Choroid plexus epithelial cell (primary cell): ENCODE results near the gene ANO1.

Experiments
- DNase-seq: peaks from one replicate; pipeline ENCODE4 v3.0.0-alpha.2; 2010; ENCODE audit warnings: low read depth
- H3K4me3 ChIP-seq: 2 replicates; pipeline ENCODE4 v1.5.1; 2011; ENCODE audit warnings: low read depth, mild to moderate bottlenecking, control low read depth, low read length, moderate library complexity
- CTCF ChIP-seq: conservative IDR thresholded peaks from 2 replicates; pipeline ENCODE4 v1.5.1; 2011; ENCODE audit warnings: low read depth, mild to moderate bottlenecking, control low read depth, inconsistent platforms, low read length, moderate library complexity

Gene ANO1

GRCh38 chr11:70120674-70121073 lies 42.6 kb downstream of the ANO1 start:
- DNase-seq = no peak
- no peak overlapping the region for H3K4me3 ChIP-seq
- TF ChIP-seq CTCF = no peak

GRCh38 chr11:70122490-70123198 lies 44.5 kb downstream of the ANO1 start:
- DNase-seq = no peak
- no peak overlapping the region for H3K4me3 ChIP-seq
- TF ChIP-seq CTCF = no peak

- no peak for TF ChIP-seq CTCF
- no peak overlapping the region for H3K4me3 ChIP-seq
- no peak for DNase-seq
Measured at GRCh38 chr11:70123711-70124110, 45.6 kb downstream of the ANO1 start.

- TF ChIP-seq CTCF = no peak
- no peak overlapping the region for H3K4me3 ChIP-seq
- DNase-seq = no peak
Measured at GRCh38 chr11:70124321-70125000, 46.3 kb downstream of the ANO1 start.

GRCh38 chr11:70126494-70126893 lies 48.4 kb downstream of the ANO1 start:
- no peak for DNase-seq
- H3K4me3 ChIP-seq = no peak overlapping the region
- TF ChIP-seq CTCF = no peak

- TF ChIP-seq CTCF = no peak
- no peak overlapping the region for H3K4me3 ChIP-seq
- DNase-seq = peak; percentile 55
Measured at GRCh38 chr11:70127653-70128434, 49.7 kb downstream of the ANO1 start.
